ENCODE results near the gene NISCH.

Gene NISCH

GRCh38 chr3:52435246-52436101, 19.9 kb upstream of the NISCH start:
- no peak for DNase-seq (ENCODE audit: low spot score)

- DNase-seq (ENCODE audit: low spot score) = peak; percentile 77
Observed at GRCh38 chr3:52436500-52437149, 18.8 kb upstream of the NISCH start.

- no peak for DNase-seq (ENCODE audit: low spot score)
Observed at GRCh38 chr3:52437326-52438103, 17.9 kb upstream of the NISCH start.

GRCh38 chr3:52438104-52438376, 17.4 kb upstream of the NISCH start:
- DNase-seq (ENCODE audit: low spot score) = no peak

- no peak for DNase-seq (ENCODE audit: low spot score)
Observed at GRCh38 chr3:52438579-52439425, 16.6 kb upstream of the NISCH start.

- DNase-seq (ENCODE audit: low spot score) = no peak
Observed at GRCh38 chr3:52439426-52440248, 15.8 kb upstream of the NISCH start.

GRCh38 chr3:52440249-52440551, 15.2 kb upstream of the NISCH start:
- no peak for DNase-seq (ENCODE audit: low spot score)

GRCh38 chr3:52440671-52441070, 14.7 kb upstream of the NISCH start:
- DNase-seq (ENCODE audit: low spot score) = no peak

GRCh38 chr3:52441091-52441771, 14.2 kb upstream of the NISCH start:
- no peak for DNase-seq (ENCODE audit: low spot score)

- no peak for DNase-seq (ENCODE audit: low spot score)
Observed at GRCh38 chr3:52441772-52442332, 13.6 kb upstream of the NISCH start.

- DNase-seq (ENCODE audit: low spot score) = no peak
Observed at GRCh38 chr3:52442409-52443267, 12.8 kb upstream of the NISCH start.

- DNase-seq (ENCODE audit: low spot score) = no peak
Observed at GRCh38 chr3:52443268-52443610, 12.2 kb upstream of the NISCH start.

GRCh38 chr3:52443791-52444687, 11.4 kb upstream of the NISCH start:
- no peak for DNase-seq (ENCODE audit: low spot score)

GRCh38 chr3:52444860-52445793, 10.3 kb upstream of the NISCH start, which contains the start of gene SEMA3G:
Gene SEMA3G, minus strand, starts transcription at chr3:52445103. Its CDS starts 76 bp downstream, at chr3:52445027.
- peak; percentile 89 for DNase-seq (ENCODE audit: low spot score)

- no peak for DNase-seq (ENCODE audit: low spot score)
Observed at GRCh38 chr3:52446042-52446441, 9.4 kb upstream of the NISCH start.

GRCh38 chr3:52446631-52447511, 8.5 kb upstream of the NISCH start:
- DNase-seq (ENCODE audit: low spot score) = peak; percentile 77

All from AG20443 (cell line).